Keratinocyte (primary cell): ENCODE measurements around the gene DPEP2.

Experiments
- EZH2 ChIP-seq: IDR thresholded peaks from one replicate; pipeline ENCODE4 v1.6.1; 2012; ENCODE audit warnings: inconsistent platforms, mild to moderate bottlenecking, low read length, moderate library complexity
- TF ChIP-seq, protein P1 (sequence below), 3 experiments: IDR thresholded peaks in 1 of 3; conservative IDR thresholded peaks in 1 of 3; optimal IDR thresholded peaks in 1 of 3; 2 replicates in 2 of 3; 3 replicates in 1 of 3; pipeline versions ENCODE3 to v1.5.1; 2011; ENCODE audit warnings: low read length in 3 of 3, mild to moderate bottlenecking in 3 of 3, moderate library complexity in 2 of 3, control low read depth in 1 of 3, inconsistent platforms in 1 of 3; ENCODE audit not compliant: insufficient read depth in 2 of 3; ENCODE audit errors: extremely low read depth in 1 of 3

DNA sequence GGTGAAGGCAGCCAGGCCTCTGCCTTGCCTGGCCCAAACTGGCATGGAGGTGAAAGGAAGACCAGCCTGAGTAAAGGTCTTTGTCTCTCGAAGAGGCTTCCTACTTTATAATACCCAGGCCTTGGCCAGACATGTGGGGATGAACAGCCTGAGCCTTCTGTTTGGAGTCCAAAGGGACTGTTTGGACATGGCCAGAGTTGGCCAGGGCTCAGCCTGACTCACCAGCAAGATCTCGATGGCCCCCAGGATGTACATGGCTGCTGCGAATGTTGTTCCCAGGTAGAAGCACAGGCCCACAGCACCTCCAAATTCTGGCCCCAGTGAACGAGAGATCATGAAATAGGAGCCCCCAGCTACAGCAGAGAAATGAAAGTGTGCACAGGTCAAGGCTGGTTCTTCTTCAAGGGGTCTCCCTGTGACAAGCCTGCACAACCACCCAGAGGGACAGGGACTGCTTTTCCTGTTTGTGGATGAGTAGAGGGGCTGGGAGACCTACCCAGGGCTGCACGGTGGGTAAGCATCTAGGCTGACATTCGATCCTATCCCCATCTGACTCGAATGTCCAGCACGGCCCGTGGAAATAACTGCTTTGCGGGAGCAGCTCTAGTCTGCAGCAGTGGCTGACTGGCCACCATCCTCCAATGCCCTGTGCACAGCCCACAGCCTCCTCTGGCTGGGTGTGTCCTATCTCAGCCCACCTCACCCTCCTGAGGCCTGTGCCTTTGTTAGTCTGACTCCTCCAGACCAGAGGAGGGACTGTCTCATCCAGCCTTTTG, 44.7 kb downstream of the DPEP2 start:
- TF ChIP-seq, protein P1, sequence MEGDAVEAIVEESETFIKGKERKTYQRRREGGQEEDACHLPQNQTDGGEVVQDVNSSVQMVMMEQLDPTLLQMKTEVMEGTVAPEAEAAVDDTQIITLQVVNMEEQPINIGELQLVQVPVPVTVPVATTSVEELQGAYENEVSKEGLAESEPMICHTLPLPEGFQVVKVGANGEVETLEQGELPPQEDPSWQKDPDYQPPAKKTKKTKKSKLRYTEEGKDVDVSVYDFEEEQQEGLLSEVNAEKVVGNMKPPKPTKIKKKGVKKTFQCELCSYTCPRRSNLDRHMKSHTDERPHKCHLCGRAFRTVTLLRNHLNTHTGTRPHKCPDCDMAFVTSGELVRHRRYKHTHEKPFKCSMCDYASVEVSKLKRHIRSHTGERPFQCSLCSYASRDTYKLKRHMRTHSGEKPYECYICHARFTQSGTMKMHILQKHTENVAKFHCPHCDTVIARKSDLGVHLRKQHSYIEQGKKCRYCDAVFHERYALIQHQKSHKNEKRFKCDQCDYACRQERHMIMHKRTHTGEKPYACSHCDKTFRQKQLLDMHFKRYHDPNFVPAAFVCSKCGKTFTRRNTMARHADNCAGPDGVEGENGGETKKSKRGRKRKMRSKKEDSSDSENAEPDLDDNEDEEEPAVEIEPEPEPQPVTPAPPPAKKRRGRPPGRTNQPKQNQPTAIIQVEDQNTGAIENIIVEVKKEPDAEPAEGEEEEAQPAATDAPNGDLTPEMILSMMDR (optimal IDR thresholded peaks at IDR 0.05 in 1 of 3, IDR thresholded peaks at IDR 0.05 in 1 of 3, conservative IDR thresholded peaks at IDR 0.05 in 1 of 3; ENCODE audit: extremely low read depth in 1 of 3, insufficient read depth in 2 of 3, low read length in 3 of 3) = no peak
- TF ChIP-seq EZH2 = no peak
